ENCODE measurements around the gene FAM181A. TPM values are rescaled to one million over a fixed set of nuclear protein-coding genes. Genes with fewer than 3 reads are reported as not detected.

Gene FAM181A
- total RNA-seq, 1 experiment from 2014 or later: not detected

DNA sequence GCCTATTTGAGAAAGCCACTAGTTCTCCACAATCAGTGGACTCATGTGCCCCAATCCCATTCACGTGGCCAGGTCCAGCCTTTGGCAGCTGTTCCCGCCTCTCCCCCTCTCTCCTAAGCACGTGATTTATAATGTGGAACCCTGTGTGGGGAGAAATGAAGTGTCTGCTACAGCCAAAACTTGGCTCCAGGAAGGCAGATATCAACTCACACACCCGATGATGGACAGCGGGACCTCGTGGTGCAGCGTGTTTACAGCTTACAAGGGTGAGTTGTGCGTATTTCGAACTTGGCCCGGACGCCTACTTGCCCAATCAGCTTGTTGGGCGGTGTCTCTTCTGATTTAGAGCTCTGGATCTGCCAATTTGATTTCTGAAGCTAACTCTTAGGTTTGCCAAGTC is 38.1 kb upstream of the FAM181A start:
- H3K27ac ChIP-seq (ENCODE audit: low read depth, low read length, poor library complexity, severe bottlenecking): no peak overlapping the region
- H3K36me3 ChIP-seq (ENCODE audit: insufficient read depth, low read length, poor library complexity, severe bottlenecking): no peaks in the 10 kb centered on the region
- intact Hi-C loops (cut with micrococcal nuclease; ENCODE audit: unreplicated experiment): no loop called here
- H3K9me3 ChIP-seq (ENCODE audit: low read depth, low read length, poor library complexity, severe bottlenecking): no peaks in the 10 kb centered on the region
- ChIA-PET CTCF (no interaction called here), POLR2A (ENCODE audit: low non-redundant PET) (no interaction called here)
- BruUV-seq (replicated peaks): no TSS peak
- H3K4me1 ChIP-seq (ENCODE audit: insufficient read depth, low read length, poor library complexity, severe bottlenecking): no peaks in the 10 kb centered on the region
- no peak overlapping the region for H3K4me3 ChIP-seq (ENCODE audit: low read depth, low read length, poor library complexity, severe bottlenecking)
- DNase-seq (ENCODE audit: low spot score): no peak
- no peak for TF ChIP-seq EZH2 (IDR thresholded peaks at IDR 0.05; ENCODE audit: borderline replicate concordance, low read depth, low read length, poor library complexity, severe bottlenecking)
- TF ChIP-seq, protein P1, sequence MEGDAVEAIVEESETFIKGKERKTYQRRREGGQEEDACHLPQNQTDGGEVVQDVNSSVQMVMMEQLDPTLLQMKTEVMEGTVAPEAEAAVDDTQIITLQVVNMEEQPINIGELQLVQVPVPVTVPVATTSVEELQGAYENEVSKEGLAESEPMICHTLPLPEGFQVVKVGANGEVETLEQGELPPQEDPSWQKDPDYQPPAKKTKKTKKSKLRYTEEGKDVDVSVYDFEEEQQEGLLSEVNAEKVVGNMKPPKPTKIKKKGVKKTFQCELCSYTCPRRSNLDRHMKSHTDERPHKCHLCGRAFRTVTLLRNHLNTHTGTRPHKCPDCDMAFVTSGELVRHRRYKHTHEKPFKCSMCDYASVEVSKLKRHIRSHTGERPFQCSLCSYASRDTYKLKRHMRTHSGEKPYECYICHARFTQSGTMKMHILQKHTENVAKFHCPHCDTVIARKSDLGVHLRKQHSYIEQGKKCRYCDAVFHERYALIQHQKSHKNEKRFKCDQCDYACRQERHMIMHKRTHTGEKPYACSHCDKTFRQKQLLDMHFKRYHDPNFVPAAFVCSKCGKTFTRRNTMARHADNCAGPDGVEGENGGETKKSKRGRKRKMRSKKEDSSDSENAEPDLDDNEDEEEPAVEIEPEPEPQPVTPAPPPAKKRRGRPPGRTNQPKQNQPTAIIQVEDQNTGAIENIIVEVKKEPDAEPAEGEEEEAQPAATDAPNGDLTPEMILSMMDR (conservative IDR thresholded peaks at IDR 0.05; ENCODE audit: low read depth, low read length): no peak
- H3K27me3 ChIP-seq (replicated peaks; ENCODE audit: insufficient read depth, low read depth, low read length, poor library complexity): peaks cover 58% of the 10 kb centered on the region

DNA sequence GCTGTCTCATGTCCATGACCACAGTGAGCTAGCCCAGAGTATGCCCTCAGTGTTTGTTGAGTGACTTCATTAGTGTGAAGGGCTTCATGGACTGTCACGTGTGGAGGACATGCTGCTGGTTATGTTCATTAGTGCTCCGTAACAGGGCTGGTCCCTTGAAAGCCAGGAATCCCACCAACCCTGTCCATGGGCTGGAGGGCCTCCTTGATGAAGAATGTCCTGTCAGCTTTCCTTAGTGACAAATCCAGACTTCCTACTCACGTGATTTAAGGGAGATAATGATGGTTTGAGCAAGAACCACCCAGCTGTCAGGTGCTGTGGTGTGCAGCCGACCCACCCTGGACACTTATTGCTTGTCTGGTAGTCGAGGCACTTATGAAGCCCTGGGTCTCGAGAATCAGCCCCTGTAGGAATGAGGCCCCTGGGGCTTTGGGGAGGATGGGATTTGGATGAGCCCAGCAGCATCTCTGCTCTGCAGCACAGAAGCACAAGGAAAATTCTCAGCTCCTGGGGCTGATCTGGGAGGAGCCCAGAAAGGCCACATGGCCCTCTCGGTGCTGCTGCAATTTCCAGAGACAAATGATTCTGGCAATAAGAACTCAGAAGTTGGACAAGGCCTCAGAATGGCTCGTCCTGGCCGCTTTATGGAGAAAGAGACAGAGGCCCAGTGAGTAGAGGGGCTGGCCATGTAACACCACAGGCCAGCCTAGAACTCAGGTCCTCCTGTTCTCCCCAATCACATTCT is 37.2 kb upstream of the FAM181A start:
- intact Hi-C loops (cut with micrococcal nuclease; ENCODE audit: unreplicated experiment): no loop called here
- CTCF ChIA-PET: no interaction called here
- BruUV-seq (replicated peaks): no TSS peak
- H3K4me1 ChIP-seq (ENCODE audit: insufficient read depth, low read length, poor library complexity, severe bottlenecking): no peaks in the 10 kb centered on the region
- H3K4me3 ChIP-seq (ENCODE audit: low read depth, low read length, poor library complexity, severe bottlenecking): no peak overlapping the region
- no peak for TF ChIP-seq EZH2 (IDR thresholded peaks at IDR 0.05; ENCODE audit: borderline replicate concordance, low read depth, low read length, poor library complexity, severe bottlenecking)
- TF ChIP-seq, protein P1 (conservative IDR thresholded peaks at IDR 0.05; ENCODE audit: low read depth, low read length): no peak
- peaks cover 55% of the 10 kb centered on the region for H3K27me3 ChIP-seq (replicated peaks; ENCODE audit: insufficient read depth, low read depth, low read length, poor library complexity)
- POLR2A ChIA-PET (ENCODE audit: low non-redundant PET): no interaction called here
- H3K9me3 ChIP-seq (ENCODE audit: low read depth, low read length, poor library complexity, severe bottlenecking): no peaks in the 10 kb centered on the region
- no peak overlapping the region for H3K27ac ChIP-seq (ENCODE audit: low read depth, low read length, poor library complexity, severe bottlenecking)
- no peaks in the 10 kb centered on the region for H3K36me3 ChIP-seq (ENCODE audit: insufficient read depth, low read length, poor library complexity, severe bottlenecking)
- no peak for DNase-seq (ENCODE audit: low spot score)

DNA sequence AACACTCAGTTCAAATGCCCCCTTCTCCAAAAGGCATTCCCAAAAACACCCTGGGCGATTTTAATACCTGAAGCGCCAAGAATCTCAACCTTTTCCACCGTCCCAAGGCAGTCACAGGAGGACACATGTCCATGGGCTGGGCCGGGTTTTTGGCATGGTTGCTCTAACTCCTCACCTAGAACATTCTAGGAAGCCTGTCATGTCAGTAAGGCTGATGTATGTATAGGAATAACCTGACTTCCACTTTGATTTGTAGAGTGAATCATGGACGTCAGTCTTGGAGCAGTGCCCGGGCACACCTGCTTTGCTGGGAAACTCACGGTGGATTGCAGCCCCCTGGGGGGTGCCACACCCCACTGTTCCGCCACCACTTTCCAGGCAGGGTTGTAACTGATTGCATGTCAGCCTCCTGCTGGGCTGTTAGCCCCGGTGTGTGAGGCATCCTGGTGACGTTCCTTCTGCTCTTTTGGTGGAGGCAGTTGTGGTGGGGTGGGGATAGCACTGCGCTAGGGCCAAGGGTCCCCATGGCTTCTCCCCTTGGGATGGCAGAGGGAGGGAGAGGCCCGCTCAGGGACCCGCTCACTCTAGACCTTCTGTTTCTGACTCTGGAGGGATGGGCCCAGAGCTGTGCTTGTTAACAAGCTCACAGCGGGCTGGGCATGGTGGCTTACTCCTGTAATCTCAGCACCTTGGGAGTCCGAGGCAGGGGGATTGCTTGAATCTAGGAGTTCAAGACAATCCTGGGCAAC is 35.2 kb upstream of the FAM181A start:
- no peak for DNase-seq (ENCODE audit: low spot score)
- Histone ChIP-seq H3K4me3 (ENCODE audit: low read depth, low read length, poor library complexity, severe bottlenecking) (no peak overlapping the region), H3K4me1 (ENCODE audit: insufficient read depth, low read length, poor library complexity, severe bottlenecking) (no peaks in the 10 kb centered on the region), H3K27ac (ENCODE audit: low read depth, low read length, poor library complexity, severe bottlenecking) (no peak overlapping the region), H3K27me3 (replicated peaks; ENCODE audit: insufficient read depth, low read depth, low read length, poor library complexity) (peaks cover 38% of the 10 kb centered on the region), H3K36me3 (ENCODE audit: insufficient read depth, low read length, poor library complexity, severe bottlenecking) (no peaks in the 10 kb centered on the region), H3K9me3 (ENCODE audit: low read depth, low read length, poor library complexity, severe bottlenecking) (no peaks in the 10 kb centered on the region)
- ChIA-PET POLR2A (ENCODE audit: low non-redundant PET) (no interaction called here), CTCF (interaction anchor here (0.8 kb wide), 1 partner anchor 34 kb away, joined by 3 read pairs; no protein-coding TSS in a partner anchor)
- intact Hi-C loops (cut with micrococcal nuclease; ENCODE audit: unreplicated experiment): loop anchor here (2.0 kb wide), 1 partner anchor 237 kb away; no protein-coding TSS in a partner anchor
- no TSS peak for BruUV-seq (replicated peaks)
- TF ChIP-seq, protein P1 (conservative IDR thresholded peaks at IDR 0.05; ENCODE audit: low read depth, low read length): no peak
- no peak for TF ChIP-seq EZH2 (IDR thresholded peaks at IDR 0.05; ENCODE audit: borderline replicate concordance, low read depth, low read length, poor library complexity, severe bottlenecking)
